G401 (cell line): ENCODE data around the gene GTF2H3. TPM values are rescaled to one million over a fixed set of nuclear protein-coding genes. Genes with fewer than 3 reads are reported as not detected.
A peak's percentile ranks its signal among the peaks of the same experiment; 100 is the strongest.
"Not testable (repeated sequence)": the region's sequence is repeated elsewhere in the genome, so short reads cannot be mapped to it uniquely, and the experiment has no call there.

Experiments
- DNase-seq: peaks from one replicate; pipeline ENCODE4 v3.0.0-alpha.2; 2015; ENCODE audit warnings: low spot score
- in situ Hi-C: cut with HindIII; loops from 2 replicates; pipeline ENCODE4 v1.10.0; 2016; ENCODE audit warnings: low sequenced_read_pairs, mixed read lengths
- total RNA-seq: library from RNA; depleted of rRNA; stranded (reverse); fragments of >200 nt; shearing (Covaris generic); gene quantifications from 2 replicates; pipeline ENCODE4 v1.2.3, GENCODE V29; 2014; rRNA removed

The GTF2H3 gene
- total RNA-seq: 19.9 and 37.1 TPM in 2 replicates

- peak; percentile 95 for DNase-seq
- in situ Hi-C loops: no loop called here
Measured at GRCh38 chr12:123633379-123634141, at the start of gene GTF2H3, which contains the start of gene EIF2B1. TSS of gene GTF2H3 (plus strand) at chr12:123633829. CDS start at chr12:123633860, 31 bp downstream. TSS of gene EIF2B1 (minus strand) at chr12:123633686. CDS start at chr12:123633557, 129 bp downstream.

GRCh38 chr12:123591702-123592481, 41.7 kb upstream of the GTF2H3 start:
- in situ Hi-C loops: no loop called here
- no peak for DNase-seq

- no peak for DNase-seq
Measured at GRCh38 chr12:123595729-123596128, 37.9 kb upstream of the GTF2H3 start.

GRCh38 chr12:123597100-123597499, 36.5 kb upstream of the GTF2H3 start:
- in situ Hi-C loops: no loop called here

More at GRCh38 chr12:123595729-123596128, 37.9 kb upstream of the GTF2H3 start:
- in situ Hi-C loops: no loop called here

GRCh38 chr12:123598522-123598921, 35.1 kb upstream of the GTF2H3 start:
- in situ Hi-C loops: no loop called here
- no peak for DNase-seq

More at GRCh38 chr12:123597100-123597499, 36.5 kb upstream of the GTF2H3 start:
- no peak for DNase-seq

GRCh38 chr12:123599310-123599709, 34.3 kb upstream of the GTF2H3 start:
- in situ Hi-C loops: no loop called here
- DNase-seq: no peak

- no peak for DNase-seq
- in situ Hi-C loops: no loop called here
Measured at GRCh38 chr12:123599721-123600120, 33.9 kb upstream of the GTF2H3 start.

- in situ Hi-C loops: no loop called here
- DNase-seq: peak; percentile 83
Measured at GRCh38 chr12:123601602-123602489, 31.8 kb upstream of the GTF2H3 start, which contains the start of gene DDX55. TSS of gene DDX55 (plus strand) at chr12:123602099. CDS start at chr12:123602149, 50 bp downstream.

GRCh38 chr12:123602651-123603195, 30.9 kb upstream of the GTF2H3 start:
- in situ Hi-C loops: no loop called here

GRCh38 chr12:123603495-123603894, 30.1 kb upstream of the GTF2H3 start:
- in situ Hi-C loops, DNase-seq: not testable (repeated sequence)

More at GRCh38 chr12:123602651-123603195, 30.9 kb upstream of the GTF2H3 start:
- no peak for DNase-seq

- in situ Hi-C loops: no loop called here
- DNase-seq: no peak
Measured at GRCh38 chr12:123607756-123608155, 25.9 kb upstream of the GTF2H3 start.

GRCh38 chr12:123608182-123608581, 25.4 kb upstream of the GTF2H3 start:
- peak; percentile 4 for DNase-seq
- in situ Hi-C loops: no loop called here

- in situ Hi-C loops: no loop called here
- no peak for DNase-seq
Measured at GRCh38 chr12:123614110-123614509, 19.5 kb upstream of the GTF2H3 start.

- DNase-seq: no peak
- in situ Hi-C loops: no loop called here
Measured at GRCh38 chr12:123614531-123614930, 19.1 kb upstream of the GTF2H3 start.

GRCh38 chr12:123617144-123617543, 16.5 kb upstream of the GTF2H3 start:
- in situ Hi-C loops: no loop called here
- no peak for DNase-seq

- in situ Hi-C loops: no loop called here
- no peak for DNase-seq
Measured at GRCh38 chr12:123617580-123617979, 16.0 kb upstream of the GTF2H3 start.

GRCh38 chr12:123621101-123621500, 12.5 kb upstream of the GTF2H3 start:
- in situ Hi-C loops: no loop called here
- DNase-seq: no peak

GRCh38 chr12:123621619-123622530, 11.8 kb upstream of the GTF2H3 start:
- in situ Hi-C loops: no loop called here
- no peak for DNase-seq
